WERI-Rb-1 (cell line): ENCODE data around the gene PNMA3.
A peak's percentile ranks its signal among the peaks of the same experiment; 100 is the strongest.

Source experiments
- DNase-seq: peaks from one replicate; pipeline ENCODE4 v3.0.0-alpha.2; 2020
- H3K27ac ChIP-seq: fragments of 250-450 bp; sonication (Bioruptor Pico); 2 replicates; pipeline ENCODE4 v1.5.1; 2020; ENCODE audit warnings: mild to moderate bottlenecking, moderate library complexity
- H3K27me3 ChIP-seq: fragments of 250-450 bp; sonication (Bioruptor Pico); 2 replicates; pipeline ENCODE4 v1.5.1; 2021; ENCODE audit warnings: mild to moderate bottlenecking, low read depth, moderate library complexity; ENCODE audit not compliant: insufficient read depth, severe bottlenecking
- H3K36me3 ChIP-seq: fragments of 250-450 bp; sonication (Bioruptor Pico); 2 replicates; pipeline ENCODE4 v1.5.1; 2020; ENCODE audit warnings: mild to moderate bottlenecking, moderate library complexity
- H3K4me3 ChIP-seq: 2 replicates; pipeline ENCODE4 v1.5.1; 2011; ENCODE audit warnings: low read depth, mild to moderate bottlenecking, control low read depth, low read length
- H3K9me3 ChIP-seq: fragments of 250-450 bp; sonication (Bioruptor Pico); 2 replicates; pipeline ENCODE4 v1.5.1; 2021; ENCODE audit warnings: mild to moderate bottlenecking, moderate library complexity; ENCODE audit not compliant: severe bottlenecking
- CTCF ChIP-seq: IDR thresholded peaks from 2 replicates; pipeline ENCODE4 v1.5.1; 2011; ENCODE audit warnings: low read depth, mild to moderate bottlenecking, control low read depth, inconsistent platforms, low read length

The PNMA3 gene

GRCh38 chrX:153030801-153031200 lies 25.5 kb upstream of the PNMA3 start:
- Histone ChIP-seq H3K4me3 (no peak overlapping the region), H3K36me3 (no peaks in the 10 kb centered on the region), H3K27ac (no peak overlapping the region), H3K9me3 (peaks cover 22% of the 10 kb centered on the region), H3K27me3 (peaks cover 88% of the 10 kb centered on the region)
- DNase-seq: no peak
- no peak for TF ChIP-seq CTCF

DNA sequence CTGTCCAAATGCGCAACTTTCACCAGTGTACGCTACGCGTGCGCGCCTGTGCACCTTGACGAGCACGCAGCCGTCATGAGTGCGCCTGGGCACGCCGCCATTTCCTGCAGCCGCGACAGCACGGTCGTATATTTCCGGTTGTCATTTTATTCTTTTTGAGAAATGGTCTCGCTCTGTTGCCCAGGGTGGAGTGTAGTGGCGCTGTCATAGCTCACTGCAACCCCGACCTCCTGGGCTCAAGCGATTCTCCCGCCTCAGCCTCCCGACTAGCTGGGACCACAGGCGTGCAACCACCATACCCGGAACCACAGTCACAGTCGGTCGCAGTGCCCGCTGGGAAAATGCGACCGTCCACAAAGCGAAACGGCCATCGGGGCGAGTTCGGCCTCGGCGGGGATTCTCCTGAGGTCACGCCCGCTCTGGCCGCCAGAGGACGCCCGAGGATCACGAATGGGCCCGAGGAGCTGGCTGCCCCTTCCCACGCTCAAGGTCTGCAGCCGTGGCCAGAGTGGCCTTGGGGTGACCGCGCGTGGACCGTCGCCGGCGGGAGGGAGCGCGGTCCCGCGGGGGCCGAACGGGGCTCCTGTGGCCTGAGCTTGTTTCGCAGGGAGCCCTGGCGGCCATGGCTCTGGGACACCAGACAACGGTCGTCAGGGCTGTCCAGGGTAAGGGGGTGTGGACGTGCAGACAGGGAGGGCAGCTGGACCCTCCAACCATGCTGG lies 23.7 kb upstream of the PNMA3 start:
- Histone ChIP-seq H3K36me3 (no peaks in the 10 kb centered on the region), H3K27me3 (peaks cover 97% of the 10 kb centered on the region), H3K27ac (no peak overlapping the region), H3K9me3 (peaks cover 19% of the 10 kb centered on the region), H3K4me3 (no peak overlapping the region)
- DNase-seq: peak; percentile 77
- peak; percentile 97 for TF ChIP-seq CTCF

GRCh38 chrX:153049093-153049492 lies 7.2 kb upstream of the PNMA3 start:
- peaks cover 40% of the 10 kb centered on the region for H3K9me3 ChIP-seq
- H3K27me3 ChIP-seq: peaks cover 59% of the 10 kb centered on the region
- TF ChIP-seq CTCF: no peak
- no peak overlapping the region for H3K4me3 ChIP-seq
- H3K27ac ChIP-seq: no peak overlapping the region
- H3K36me3 ChIP-seq: no peaks in the 10 kb centered on the region
- no peak for DNase-seq

GRCh38 chrX:153052534-153052933 lies 3.7 kb upstream of the PNMA3 start:
- Histone ChIP-seq H3K27ac (no peak overlapping the region), H3K27me3 (peaks cover 69% of the 10 kb centered on the region), H3K36me3 (no peaks in the 10 kb centered on the region), H3K9me3 (peaks cover 26% of the 10 kb centered on the region), H3K4me3 (no peak overlapping the region)
- DNase-seq: no peak
- TF ChIP-seq CTCF: no peak

GRCh38 chrX:153057281-153057680 lies 1.0 kb downstream of the PNMA3 start:
- H3K4me3 ChIP-seq: no peak overlapping the region
- no peak for DNase-seq
- H3K27ac ChIP-seq: no peak overlapping the region
- no peak for TF ChIP-seq CTCF
- H3K9me3 ChIP-seq: peaks cover 3% of the 10 kb centered on the region
- H3K27me3 ChIP-seq: peaks cover 87% of the 10 kb centered on the region
- H3K36me3 ChIP-seq: no peaks in the 10 kb centered on the region
